Measurements from ENCODE around the gene BARX2. TPM values are rescaled to one million over a fixed set of nuclear protein-coding genes. Genes with fewer than 3 reads are reported as not detected.

The BARX2 gene
- polyA plus RNA-seq, 1 experiment = not detected

- POLR2A ChIA-PET = no interaction called here
- H3K27me3 ChIP-seq (ENCODE audit: control insufficient read depth, insufficient read depth, low read length) = no peaks in the 10 kb centered on the region; the same call in 1 of the 2 replicates
- no peak for TF ChIP-seq CTCF (IDR thresholded peaks at IDR 0.05; ENCODE audit: insufficient read depth, low read depth, low read length)
- no peaks in the 10 kb centered on the region for H3K36me3 ChIP-seq (ENCODE audit: control insufficient read depth, insufficient read depth, low read length)
- H3K4me3 ChIP-seq (ENCODE audit: low read depth, low read length) = no peak overlapping the region
- CTCF ChIA-PET = interaction anchor here (1.2 kb wide), 1 partner anchor 11 kb away, joined by 3 read pairs; no protein-coding TSS in a partner anchor
- DNase-seq (ENCODE audit: low read depth) = no peak
These were observed 21.0 kb upstream of the BARX2 start for GRCh38 chr11:129354691-129355090.

- ChIA-PET POLR2A (no interaction called here), CTCF (no interaction called here)
- no peak for DNase-seq (ENCODE audit: low read depth)
- TF ChIP-seq CTCF (IDR thresholded peaks at IDR 0.05; ENCODE audit: insufficient read depth, low read depth, low read length) = no peak
- Histone ChIP-seq H3K36me3 (ENCODE audit: control insufficient read depth, insufficient read depth, low read length) (no peaks in the 10 kb centered on the region), H3K27me3 (ENCODE audit: control insufficient read depth, insufficient read depth, low read length) (peaks cover 1% of the 10 kb centered on the region; the same call in 1 of the 2 replicates), H3K4me3 (ENCODE audit: low read depth, low read length) (no peak overlapping the region)
These were observed 15.9 kb upstream of the BARX2 start for GRCh38 chr11:129359748-129360147.

GRCh38 chr11:129364143-129364654 lies 11.4 kb upstream of the BARX2 start:
- no peaks in the 10 kb centered on the region for H3K36me3 ChIP-seq (ENCODE audit: control insufficient read depth, insufficient read depth, low read length)
- ChIA-PET CTCF (interaction anchor here (0.6 to 4.7 kb wide), 13 partner anchors 11 to 1716 kb away, joined by 3 to 73 read pairs (median 4); no protein-coding TSS in a partner anchor), POLR2A (no interaction called here)
- peaks cover 9% of the 10 kb centered on the region for H3K27me3 ChIP-seq (ENCODE audit: control insufficient read depth, insufficient read depth, low read length)
- TF ChIP-seq CTCF (IDR thresholded peaks at IDR 0.05; ENCODE audit: insufficient read depth, low read depth, low read length) = peak; percentile 100
- H3K4me3 ChIP-seq (ENCODE audit: low read depth, low read length) = no peak overlapping the region
- DNase-seq (ENCODE audit: low read depth) = peak; percentile 18

GRCh38 chr11:129365816-129366215 lies 9.8 kb upstream of the BARX2 start:
- peaks cover 14% of the 10 kb centered on the region for H3K27me3 ChIP-seq (ENCODE audit: control insufficient read depth, insufficient read depth, low read length)
- no peak overlapping the region for H3K4me3 ChIP-seq (ENCODE audit: low read depth, low read length)
- no peak for TF ChIP-seq CTCF (IDR thresholded peaks at IDR 0.05; ENCODE audit: insufficient read depth, low read depth, low read length)
- POLR2A ChIA-PET = no interaction called here
- CTCF ChIA-PET = interaction anchor here (0.7 to 4.7 kb wide), 5 partner anchors 10 to 386 kb away, joined by 3 to 73 read pairs (median 3); partner anchors contain the start of gene BARX2
- no peak for DNase-seq (ENCODE audit: low read depth)
- no peaks in the 10 kb centered on the region for H3K36me3 ChIP-seq (ENCODE audit: control insufficient read depth, insufficient read depth, low read length)

GRCh38 chr11:129366737-129367597 lies 8.7 kb upstream of the BARX2 start:
- no peak overlapping the region for H3K4me3 ChIP-seq (ENCODE audit: low read depth, low read length)
- no peaks in the 10 kb centered on the region for H3K36me3 ChIP-seq (ENCODE audit: control insufficient read depth, insufficient read depth, low read length)
- TF ChIP-seq CTCF (IDR thresholded peaks at IDR 0.05; ENCODE audit: insufficient read depth, low read depth, low read length) = no peak
- CTCF ChIA-PET = interaction anchor here (1.6 to 4.7 kb wide), 2 partner anchors 9 to 384 kb away, joined by 6 to 73 read pairs; partner anchors contain the start of gene BARX2
- DNase-seq (ENCODE audit: low read depth) = no peak
- H3K27me3 ChIP-seq (ENCODE audit: control insufficient read depth, insufficient read depth, low read length) = peaks cover 24% of the 10 kb centered on the region
- POLR2A ChIA-PET = no interaction called here

Measured in BJ (cell line).